Measurements from ENCODE around the gene TAGLN3.

The TAGLN3 gene

GRCh38 chr3:112059497-112059896, 60.8 kb downstream of the TAGLN3 start:
- no peak overlapping the region for H3K27ac ChIP-seq (ENCODE audit: low read length)
- H3K9me3 ChIP-seq (ENCODE audit: control insufficient read depth in 1 of 2, low read length in 2 of 2) = no peaks in the 10 kb centered on the region
- no peaks in the 10 kb centered on the region for H3K27me3 ChIP-seq (ENCODE audit: low read depth, low read length)
- no peak overlapping the region for H3K4me3 ChIP-seq (ENCODE audit: low read depth in 1 of 2, low read length in 2 of 2)
- H3K4me1 ChIP-seq (ENCODE audit: control insufficient read depth in 1 of 2, insufficient read depth in 2 of 2, low read length in 2 of 2) = no peaks in the 10 kb centered on the region
- no peaks in the 10 kb centered on the region for H3K36me3 ChIP-seq (ENCODE audit: control insufficient read depth in 1 of 2, insufficient read depth in 2 of 2, low read length in 2 of 2)

GRCh38 chr3:112061152-112061551, 62.4 kb downstream of the TAGLN3 start:
- no peaks in the 10 kb centered on the region for H3K27me3 ChIP-seq (ENCODE audit: low read depth, low read length)
- H3K9me3 ChIP-seq (ENCODE audit: control insufficient read depth in 1 of 2, low read length in 2 of 2) = no peaks in the 10 kb centered on the region

More at GRCh38 chr3:112061152-112061551, 62.4 kb downstream of the TAGLN3 start:
- Histone ChIP-seq H3K27ac (ENCODE audit: low read length) (no peak overlapping the region), H3K36me3 (ENCODE audit: control insufficient read depth in 1 of 2, insufficient read depth in 2 of 2, low read length in 2 of 2) (no peaks in the 10 kb centered on the region), H3K4me1 (ENCODE audit: control insufficient read depth in 1 of 2, insufficient read depth in 2 of 2, low read length in 2 of 2) (no peaks in the 10 kb centered on the region), H3K4me3 (ENCODE audit: low read depth in 1 of 2, low read length in 2 of 2) (no peak overlapping the region)

Measured in muscle layer of duodenum (tissue), 2 donors.